ENCODE measurements around the gene ANKS1B. TPM values are rescaled to one million over a fixed set of nuclear protein-coding genes. Genes with fewer than 3 reads are reported as not detected.

The ANKS1B gene
- total and polyA plus RNA-seq, 2 of the 4 experiments (the other 2 are of a cell fraction), result 0.17 to 0.18 TPM

GRCh38 chr12:98719515-98720504 lies 1264.9 kb downstream of the ANKS1B start (continued):
- TF ChIP-seq MXI1 (IDR thresholded peaks at IDR 0.05; ENCODE audit: borderline replicate concordance, low read depth, low read length) (no peak), SMC3 (IDR thresholded peaks at IDR 0.05; ENCODE audit: low read depth, low read length) (no peak)

DNA sequence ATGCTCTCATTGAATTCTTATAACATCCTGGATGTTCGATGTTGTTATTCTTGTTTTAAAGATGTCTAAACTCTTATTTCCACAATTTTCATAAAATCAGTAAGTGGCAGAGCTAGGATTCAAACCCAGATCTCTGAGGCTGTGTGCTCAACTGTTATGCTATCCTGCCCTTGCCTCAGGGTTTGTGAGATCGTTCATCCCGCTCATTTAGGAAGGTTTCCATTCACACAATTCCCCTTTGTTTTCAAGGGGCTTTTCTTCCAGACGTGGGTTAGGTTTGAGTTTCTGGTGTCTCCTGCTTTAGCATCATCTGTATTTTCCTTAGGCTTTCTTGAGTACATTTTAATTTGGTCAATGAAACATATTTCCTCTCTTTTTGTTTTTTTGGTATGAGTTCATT lies 1270.3 kb downstream of the ANKS1B start:
- CTCF ChIA-PET, result no interaction called here
- in situ Hi-C loops (cut with MboI; ENCODE audit: low sequenced_read_pairs), result no loop called here
- no peak for ATAC-seq (ENCODE audit: low read depth)

More for the DNA sequence above, 1270.3 kb downstream of the ANKS1B start:
- H3K4me1 ChIP-seq (ENCODE audit: control insufficient read depth, insufficient read depth, low read length), result peaks cover 2% of the 10 kb centered on the region; the same call in 1 of the 2 replicates
- H3K4ac ChIP-seq (ENCODE audit: low read depth, low read length), result no peak overlapping the region
- peaks cover 29% of the 10 kb centered on the region for H3K36me3 ChIP-seq (ENCODE audit: control insufficient read depth, insufficient read depth, low read length)
- H3K9ac ChIP-seq (ENCODE audit: low read depth, low read length), result no peak overlapping the region
- no peaks in the 10 kb centered on the region for H4K20me1 ChIP-seq (ENCODE audit: insufficient read depth, low read length)
- H3K23ac ChIP-seq (ENCODE audit: low read depth, low read length), result no peak overlapping the region; the same call in 1 of the 2 replicates
- no peak overlapping the region for H2AK5ac ChIP-seq (ENCODE audit: low read depth, low read length)
- H3K9me1 ChIP-seq (ENCODE audit: insufficient read depth, low read length), result peaks cover 2% of the 10 kb centered on the region; the same call in 1 of the 2 replicates
- H4K5ac ChIP-seq (ENCODE audit: low read depth, low read length), result no peak overlapping the region
- H2BK15ac ChIP-seq (ENCODE audit: low read depth, low read length), result no peak overlapping the region
- H2BK120ac ChIP-seq (ENCODE audit: low read depth, low read length), result no peak overlapping the region
- H3K14ac ChIP-seq (replicated peaks; ENCODE audit: low read depth, low read length), result no peak overlapping the region
- no peak overlapping the region for H2AFZ ChIP-seq (replicated peaks; ENCODE audit: low read length, poor library complexity)
- no peak overlapping the region for H3K56ac ChIP-seq (ENCODE audit: extremely low read depth, insufficient read depth, low read length)
- intact Hi-C loops (cut with micrococcal nuclease) (no loop called here), dilution Hi-C loops (cut with HindIII; ENCODE audit: low sequenced_read_pairs, unreplicated experiment) (no loop called here)
- no peak overlapping the region for H4K8ac ChIP-seq (ENCODE audit: low read depth in 2 of 2, low read length in 2 of 2)
- no CpG with 5 or more reads among the region's 4 CpGs for WGBS, 2 experiments (ENCODE audit: extremely low coverage in 2 of 2, insufficient read length in 1 of 2)
- no peaks in the 10 kb centered on the region for H3K9me3 ChIP-seq (ENCODE audit: control insufficient read depth, insufficient read depth, low read length)
- no peak overlapping the region for H3K4me2 ChIP-seq (ENCODE audit: low read depth, low read length)
- DNase-seq, result no peak
- H2AK9ac ChIP-seq (replicated peaks; ENCODE audit: low read depth, low read length, poor library complexity), result no peak overlapping the region
- H3K79me1 ChIP-seq (ENCODE audit: low read depth in 1 of 2, low read length in 2 of 2), result peaks cover 2% of the 10 kb centered on the region in 2 experiments; a peak in 1 of 4 replicates
- no TSS peak for BruUV-seq (replicated peaks)
- H2BK5ac ChIP-seq (ENCODE audit: low read depth, low read length, poor library complexity, severe bottlenecking), result no peak overlapping the region
- no peak overlapping the region for H2BK20ac ChIP-seq (ENCODE audit: low read depth, low read length)
- H3K27ac ChIP-seq (ENCODE audit: insufficient read depth, low read length), result no peak overlapping the region
- no peak overlapping the region for H3K4me3 ChIP-seq (ENCODE audit: insufficient read depth, low read depth, low read length)
- H3K27me3 ChIP-seq (ENCODE audit: control insufficient read depth, insufficient read depth, low read length), result no peaks in the 10 kb centered on the region
- no peak overlapping the region for H4K91ac ChIP-seq (ENCODE audit: insufficient read depth, low read depth, low read length)
- POLR2A ChIA-PET (ENCODE audit: unreplicated experiment), result no interaction called here
- no peak overlapping the region for H3K18ac ChIP-seq (ENCODE audit: low read depth, low read length)
- TF ChIP-seq RAD21 (IDR thresholded peaks at IDR 0.05; ENCODE audit: low read length), result no peak
- no peak for TF ChIP-seq ELK1 (IDR thresholded peaks at IDR 0.05; ENCODE audit: borderline replicate concordance, low read depth, low read length)

Data from IMR-90 (cell line).